HEK293T (cell line): ENCODE data around the gene COG3.
"Not testable (repeated sequence)": the region's sequence is repeated elsewhere in the genome, so short reads cannot be mapped to it uniquely, and the experiment has no call there.

Experiments
- CTCF ChIA-PET: fragments of 350-600 bp; formaldehyde crosslinking; extraction: SDS; loops from one replicate; lab custom pipeline; 2021; ENCODE audit warnings: antibody characterized with exemption, inconsistent platforms; lab: Yijun Ruan, JAX
- POLR2A ChIA-PET: fragments of 350-600 bp; formaldehyde crosslinking; extraction: SDS; loops from one replicate; lab custom pipeline; 2020; ENCODE audit warnings: antibody characterized with exemption, inconsistent platforms; lab: Yijun Ruan, JAX
- DNase-seq: peaks from one replicate; pipeline ENCODE4 v3.0.0; 2012; ENCODE audit warnings: mixed read lengths; ENCODE audit errors: extremely low spot score
- ARNT ChIP-seq: fragments of 450-650 bp; IDR thresholded peaks from 2 replicates; pipeline ENCODE4 v1.6.1; 2017; ENCODE audit warnings: mild to moderate bottlenecking
- BHLHE40 ChIP-seq: fragments of 450-650 bp; IDR thresholded peaks from 2 replicates; pipeline ENCODE4 v1.6.1; 2016; ENCODE audit warnings: mild to moderate bottlenecking, moderate library complexity, borderline replicate concordance
- CTBP1 ChIP-seq: fragments of 450-650 bp; IDR thresholded peaks from 2 replicates; pipeline ENCODE4 v1.6.1; 2016; ENCODE audit warnings: borderline replicate concordance
- ELF4 ChIP-seq: fragments of 450-650 bp; IDR thresholded peaks from 2 replicates; pipeline ENCODE4 v1.6.1; 2017; ENCODE audit warnings: antibody characterized with exemption
- FOXK2 ChIP-seq: fragments of 450-650 bp; IDR thresholded peaks from 2 replicates; pipeline ENCODE4 v1.6.1; 2016; ENCODE audit warnings: mild to moderate bottlenecking
- FOXM1 ChIP-seq: fragments of 450-650 bp; IDR thresholded peaks from 2 replicates; pipeline ENCODE4 v1.6.1; 2017; ENCODE audit warnings: mild to moderate bottlenecking, borderline replicate concordance
- HDGF ChIP-seq: fragments of 450-650 bp; IDR thresholded peaks from 2 replicates; pipeline ENCODE4 v1.6.1; 2017; ENCODE audit warnings: antibody characterized with exemption, borderline replicate concordance
- L3MBTL2 ChIP-seq: fragments of 450-650 bp; conservative IDR thresholded peaks from 2 replicates; pipeline ENCODE4 v1.6.1; 2016; ENCODE audit warnings: mild to moderate bottlenecking
- LEF1 ChIP-seq: fragments of 450-650 bp; IDR thresholded peaks from 2 replicates; pipeline ENCODE4 v1.6.1; 2017; ENCODE audit warnings: mild to moderate bottlenecking, borderline replicate concordance
- NFRKB ChIP-seq: fragments of 450-650 bp; IDR thresholded peaks from 2 replicates; pipeline ENCODE4 v1.6.1; 2016; ENCODE audit warnings: mild to moderate bottlenecking, moderate library complexity
- PKNOX1 ChIP-seq: fragments of 450-650 bp; IDR thresholded peaks from 2 replicates; pipeline ENCODE4 v1.6.1; 2016
- SUZ12 ChIP-seq: fragments of 450-650 bp; IDR thresholded peaks from 2 replicates; pipeline ENCODE4 v1.6.1; 2016; ENCODE audit warnings: mild to moderate bottlenecking
- TARDBP ChIP-seq: fragments of 450-650 bp; IDR thresholded peaks from 2 replicates; pipeline ENCODE4 v1.6.1; 2016
- ZNF384 ChIP-seq: fragments of 450-650 bp; IDR thresholded peaks from 2 replicates; pipeline ENCODE4 v1.6.1; 2016

The COG3 gene, protein sequence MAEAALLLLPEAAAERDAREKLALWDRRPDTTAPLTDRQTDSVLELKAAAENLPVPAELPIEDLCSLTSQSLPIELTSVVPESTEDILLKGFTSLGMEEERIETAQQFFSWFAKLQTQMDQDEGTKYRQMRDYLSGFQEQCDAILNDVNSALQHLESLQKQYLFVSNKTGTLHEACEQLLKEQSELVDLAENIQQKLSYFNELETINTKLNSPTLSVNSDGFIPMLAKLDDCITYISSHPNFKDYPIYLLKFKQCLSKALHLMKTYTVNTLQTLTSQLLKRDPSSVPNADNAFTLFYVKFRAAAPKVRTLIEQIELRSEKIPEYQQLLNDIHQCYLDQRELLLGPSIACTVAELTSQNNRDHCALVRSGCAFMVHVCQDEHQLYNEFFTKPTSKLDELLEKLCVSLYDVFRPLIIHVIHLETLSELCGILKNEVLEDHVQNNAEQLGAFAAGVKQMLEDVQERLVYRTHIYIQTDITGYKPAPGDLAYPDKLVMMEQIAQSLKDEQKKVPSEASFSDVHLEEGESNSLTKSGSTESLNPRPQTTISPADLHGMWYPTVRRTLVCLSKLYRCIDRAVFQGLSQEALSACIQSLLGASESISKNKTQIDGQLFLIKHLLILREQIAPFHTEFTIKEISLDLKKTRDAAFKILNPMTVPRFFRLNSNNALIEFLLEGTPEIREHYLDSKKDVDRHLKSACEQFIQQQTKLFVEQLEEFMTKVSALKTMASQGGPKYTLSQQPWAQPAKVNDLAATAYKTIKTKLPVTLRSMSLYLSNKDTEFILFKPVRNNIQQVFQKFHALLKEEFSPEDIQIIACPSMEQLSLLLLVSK

GRCh38 chr13:45464687-45465453 is at the start of gene COG3:
TSS of gene COG3 (plus strand) at chr13:45464939. CDS start at chr13:45465037, 98 bp downstream.
- DNase-seq, result peak; percentile 91
- TF ChIP-seq ELF4 (peak; percentile 89), PKNOX1 (no peak; the same call in 1 of the 2 replicates), ZNF384 (peak; percentile 54; the same call in 1 of the 2 replicates), L3MBTL2 (no peak)
- ChIA-PET CTCF (no interaction called here), POLR2A (interaction anchor here (0.7 to 1.8 kb wide), 7 partner anchors 11 to 49 kb away, joined by 3 to 7 read pairs (median 3); partner anchors contain the start of gene SLC25A30)

- CTCF ChIA-PET, result no interaction called here
- POLR2A ChIA-PET, result interaction anchor here (1.2 kb wide), 1 partner anchor 49 kb away, joined by 3 read pairs; the partner anchor contains the start of gene COG3
- TF ChIP-seq ELF4 (no peak), CTBP1 (no peak), L3MBTL2 (no peak), PKNOX1 (no peak), ZNF384 (no peak), SUZ12 (no peak), FOXK2 (no peak), LEF1 (no peak), BHLHE40 (no peak), FOXM1 (no peak), TARDBP (no peak)
These were observed 49.6 kb upstream of the COG3 start for GRCh38 chr13:45415112-45415511.

DNA sequence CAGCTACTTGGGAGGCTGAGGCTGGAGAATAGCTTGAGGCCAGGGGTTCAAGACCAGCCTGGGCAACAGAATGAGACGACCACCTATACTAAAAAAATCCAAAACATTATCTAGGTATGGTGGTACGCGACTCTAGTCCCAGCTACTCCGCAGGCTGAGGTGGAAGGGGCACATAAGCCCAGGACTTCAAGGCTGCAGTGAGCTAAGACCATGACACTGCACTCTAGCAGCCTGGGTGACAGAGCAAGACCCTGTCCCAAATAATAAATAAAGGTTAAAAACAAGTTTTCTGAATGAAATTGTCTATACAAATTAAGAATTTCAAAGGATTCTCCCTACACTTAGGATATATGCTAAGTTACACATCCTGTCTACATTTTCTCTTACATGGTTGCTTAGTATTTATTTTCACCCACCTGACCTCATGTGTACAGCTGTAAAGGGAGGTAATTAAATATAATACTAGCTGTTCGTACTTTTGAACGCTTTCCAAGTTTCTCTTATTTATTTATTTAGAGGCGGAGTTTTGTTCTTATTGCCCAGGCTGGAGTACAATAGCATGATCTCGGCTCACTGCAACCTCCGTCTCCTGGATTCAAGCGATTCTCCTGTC is 48.1 kb upstream of the COG3 start:
- CTCF ChIA-PET, result interaction anchor here (0.9 kb wide), 1 partner anchor 22 kb away, joined by 3 read pairs; no protein-coding TSS in a partner anchor
- DNase-seq, result no peak
- TF ChIP-seq ELF4, result no peak
- no peak for TF ChIP-seq LEF1
- no peak for TF ChIP-seq SUZ12
- no peak for TF ChIP-seq BHLHE40
- POLR2A ChIA-PET, result interaction anchor here (0.9 to 1.2 kb wide), 2 partner anchors 48 kb away, joined by 3 read pairs; partner anchors contain the start of gene COG3

More at GRCh38 chr13:45415112-45415511, 49.6 kb upstream of the COG3 start:
- DNase-seq, result no peak

GRCh38 chr13:45417790-45418534 is 46.8 kb upstream of the COG3 start, which contains the start of gene SLC25A30:
TSS of gene SLC25A30 (minus strand) at chr13:45418373. CDS start at chr13:45411425, 6,948 bp downstream.
- TF ChIP-seq FOXK2 (no peak), NFRKB (no peak), HDGF (no peak), L3MBTL2 (peak; percentile 84), CTBP1 (no peak), ZNF384 (no peak), ARNT (no peak)
- DNase-seq, result peak; percentile 82
- ChIA-PET CTCF (interaction anchor here (0.5 to 0.9 kb wide), 3 partner anchors 23 to 48 kb away, joined by 3 read pairs; no protein-coding TSS in a partner anchor), POLR2A (interaction anchor here (0.9 to 1.5 kb wide), 5 partner anchors 17 to 86 kb away, joined by 3 to 7 read pairs (median 3); partner anchors contain the start of genes COG3 and TPT1)

GRCh38 chr13:45419389-45419788 is 45.4 kb upstream of the COG3 start:
- POLR2A ChIA-PET, result interaction anchor here (1.2 to 1.5 kb wide), 2 partner anchors 16 to 46 kb away, joined by 3 to 7 read pairs; partner anchors contain the start of gene COG3
- DNase-seq, CTCF ChIA-PET: not testable (repeated sequence)

- no peak for DNase-seq
- POLR2A ChIA-PET, result no interaction called here
- CTCF ChIA-PET, result no interaction called here
These were observed 44.8 kb upstream of the COG3 start for GRCh38 chr13:45419945-45420344.

More at GRCh38 chr13:45419945-45420344, 44.8 kb upstream of the COG3 start:
- TF ChIP-seq HDGF (no peak), LEF1 (no peak)
